CD4-positive, alpha-beta memory T cell (primary cell): ENCODE data around the gene MAN2A1. TPM values are rescaled to one million over a fixed set of nuclear protein-coding genes. Genes with fewer than 3 reads are reported as not detected.
A peak's percentile ranks its signal among the peaks of the same experiment; 100 is the strongest.

Source experiments
- CTCF ChIA-PET: fragments of 350-600 bp; sonication (Branson Sonifier 250); formaldehyde crosslinking; loops from one replicate; lab custom pipeline; 2021; ENCODE audit warnings: inconsistent platforms; ENCODE audit not compliant: partially characterized antibody; lab: Charles Lee
- POLR2A ChIA-PET: fragments of 350-600 bp; sonication (Branson Sonifier 250); formaldehyde crosslinking; loops from one replicate; lab custom pipeline; 2021; ENCODE audit not compliant: partially characterized antibody; lab: Charles Lee
- DNase-seq, 5 donors: peaks; one replicate each; pipeline versions ENCODE4 v3.0.0 to v3.0.0-alpha.2; 2020 to 2022; ENCODE audit warnings: mixed read lengths in 1 of 5
- H3K27ac ChIP-seq: one replicate; pipeline ENCODE4 v1.7.0; 2013; ENCODE audit warnings: low read depth, low read length
- H3K27me3 ChIP-seq: 2 replicates; pipeline ENCODE4 v1.7.0; 2013; ENCODE audit warnings: mild to moderate bottlenecking, low read length, moderate library complexity; ENCODE audit not compliant: insufficient read depth
- H3K36me3 ChIP-seq: 2 replicates; pipeline ENCODE4 v1.7.0; 2013; ENCODE audit warnings: mild to moderate bottlenecking, low read length, moderate library complexity; ENCODE audit not compliant: insufficient read depth
- H3K4me1 ChIP-seq: 2 replicates; pipeline ENCODE4 v1.7.0; 2013; ENCODE audit warnings: mild to moderate bottlenecking, low read length, moderate library complexity; ENCODE audit not compliant: insufficient read depth
- H3K4me3 ChIP-seq, 2 donors: one replicate each; pipeline ENCODE4 v1.7.0; 2013; ENCODE audit warnings: low read length in 2 of 2, mild to moderate bottlenecking in 1 of 2
- H3K9me3 ChIP-seq, 2 donors: one replicate each; pipeline ENCODE4 v1.7.0; 2013; ENCODE audit warnings: low read length in 2 of 2, control low read depth in 1 of 2; ENCODE audit not compliant: control insufficient read depth in 1 of 2
- H3K27ac Mint-ChIP-seq, 7 donors: one replicate each; pipeline ENCODE4 v1.8.0; 2020 to 2021; ENCODE audit warnings: mixed read lengths in 7 of 7, mild to moderate bottlenecking in 6 of 7, inconsistent platforms in 3 of 7, moderate library complexity in 3 of 7
- H3K27me3 Mint-ChIP-seq, 2 donors: one replicate each; pipeline ENCODE4 v1.8.0; 2020 to 2021; ENCODE audit warnings: mixed read lengths in 2 of 2
- H3K36me3 Mint-ChIP-seq, 2 donors: one replicate each; pipeline ENCODE4 v1.8.0; 2020 to 2021; ENCODE audit warnings: mixed read lengths in 2 of 2, inconsistent platforms in 1 of 2, mild to moderate bottlenecking in 1 of 2
- H3K4me1 Mint-ChIP-seq, 4 donors: one replicate each; pipeline ENCODE4 v1.8.0; 2020 to 2021; ENCODE audit warnings: mixed read lengths in 4 of 4, mild to moderate bottlenecking in 1 of 4
- H3K4me3 Mint-ChIP-seq, 8 donors: one replicate each; pipeline ENCODE4 v1.8.0; 2020 to 2021; ENCODE audit warnings: mixed read lengths in 8 of 8, mild to moderate bottlenecking in 7 of 8, moderate library complexity in 6 of 8, inconsistent platforms in 3 of 8
- H3K9me3 Mint-ChIP-seq, 8 donors: one replicate each; pipeline ENCODE4 v1.8.0; 2020 to 2021; ENCODE audit warnings: mixed read lengths in 8 of 8, mild to moderate bottlenecking in 5 of 8, inconsistent platforms in 3 of 8, moderate library complexity in 1 of 8
- intact Hi-C: fragments of 100-400 bp; cut with micrococcal nuclease; formaldehyde crosslinking; loops from one replicate; pipeline ENCODE4 v1.15.1; 2023
- polyA plus RNA-seq, 2 donors: library from polyadenylated mRNA; unstranded; fragments of 300-500 nt; fragmentation: Illumina TruSeq; gene quantifications; one replicate each; pipeline ENCODE4 v1.2.3, GENCODE V29; 2021
- total RNA-seq, 2 experiments: library from RNA; stranded (reverse); gene quantifications; one replicate each; pipeline ENCODE4 v1.2.3, GENCODE V29; 2021

MAN2A1 gene
- total and polyA plus RNA-seq, 4 experiments from 2014 or later = 21.0 to 81.0 (median 51.9) TPM

GRCh38 chr5:109678447-109678846, 11.3 kb upstream of the MAN2A1 start:
- no peaks in the 10 kb centered on the region for H3K9me3 ChIP-seq
- Mint-ChIP-seq H3K4me1 (no peaks in the 10 kb centered on the region), H3K9me3 (no peaks in the 10 kb centered on the region), H3K27ac (no peak overlapping the region), H3K27me3 (peaks cover 20 to 26% of the 10 kb centered on the region in 2 donors), H3K36me3 (no peaks in the 10 kb centered on the region), H3K4me3 (no peak overlapping the region)
- ChIA-PET CTCF (no interaction called here), POLR2A (no interaction called here)
- intact Hi-C loops = no loop called here
- H3K27me3 ChIP-seq = peaks cover 9% of the 10 kb centered on the region
- H3K4me1 ChIP-seq = no peaks in the 10 kb centered on the region
- H3K36me3 ChIP-seq = no peaks in the 10 kb centered on the region
- DNase-seq = no peak
- no peak overlapping the region for H3K4me3 ChIP-seq
- no peak overlapping the region for H3K27ac ChIP-seq

DNA sequence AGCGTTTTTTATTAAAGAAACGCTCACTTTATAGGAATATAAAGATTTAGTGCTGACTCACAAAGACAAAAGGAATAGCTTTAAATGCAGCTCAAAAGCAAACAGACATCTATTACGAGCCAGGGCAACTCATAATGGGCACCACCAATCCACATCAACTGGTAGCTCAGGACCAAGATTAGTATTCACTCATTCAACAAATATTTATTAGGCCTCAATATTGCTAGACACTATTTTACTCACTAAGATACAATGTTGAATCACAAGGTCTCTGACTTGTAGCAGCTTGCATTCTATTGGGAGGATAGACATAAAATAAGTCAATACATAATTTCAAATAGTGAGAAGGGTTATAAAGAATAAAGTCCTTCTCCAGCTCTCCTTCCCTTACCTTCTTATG, 8.0 kb upstream of the MAN2A1 start:
- no peak overlapping the region for H3K4me3 ChIP-seq

DNA sequence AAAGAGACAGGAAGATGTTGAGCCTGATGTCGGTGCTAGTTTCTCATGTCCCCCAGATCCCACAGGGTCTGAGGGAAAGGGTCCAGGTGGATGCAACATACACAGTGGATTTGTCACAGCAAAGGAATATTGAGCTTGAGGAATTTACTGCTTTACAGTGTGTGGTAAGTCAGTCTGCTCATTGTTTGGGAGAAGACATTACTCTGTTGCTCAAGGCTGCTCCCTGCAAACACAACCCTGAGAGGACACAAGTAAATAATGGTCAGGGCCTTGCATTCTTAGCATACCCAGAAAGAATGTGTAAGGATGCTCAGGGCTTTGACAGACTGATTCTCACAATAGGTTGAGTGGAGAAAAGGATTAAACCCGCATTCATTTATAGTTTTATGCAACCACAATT, 7.3 kb upstream of the MAN2A1 start:
- H3K4me1 Mint-ChIP-seq = no peaks in the 10 kb centered on the region
- CTCF ChIA-PET = no interaction called here
- no peak overlapping the region for H3K27ac ChIP-seq

More for the DNA sequence above, 8.0 kb upstream of the MAN2A1 start:
- DNase-seq = no peak
- intact Hi-C loops = loop anchor here (10.0 kb wide), 1 partner anchor 1543 kb away; the partner anchor contains the start of gene CAMK4
- Mint-ChIP-seq H3K27me3 (peaks cover 5 to 11% of the 10 kb centered on the region in 2 donors), H3K27ac (no peak overlapping the region), H3K4me3 (no peak overlapping the region), H3K36me3 (no peaks in the 10 kb centered on the region), H3K4me1 (no peaks in the 10 kb centered on the region), H3K9me3 (no peaks in the 10 kb centered on the region)
- no peaks in the 10 kb centered on the region for H3K9me3 ChIP-seq
- no peaks in the 10 kb centered on the region for H3K27me3 ChIP-seq
- CTCF ChIA-PET = no interaction called here
- H3K36me3 ChIP-seq = no peaks in the 10 kb centered on the region
- POLR2A ChIA-PET = interaction anchor here (1.4 kb wide), 1 partner anchor 9 kb away, joined by 7 read pairs; the partner anchor contains the start of gene MAN2A1
- no peaks in the 10 kb centered on the region for H3K4me1 ChIP-seq
- no peak overlapping the region for H3K27ac ChIP-seq

DNA sequence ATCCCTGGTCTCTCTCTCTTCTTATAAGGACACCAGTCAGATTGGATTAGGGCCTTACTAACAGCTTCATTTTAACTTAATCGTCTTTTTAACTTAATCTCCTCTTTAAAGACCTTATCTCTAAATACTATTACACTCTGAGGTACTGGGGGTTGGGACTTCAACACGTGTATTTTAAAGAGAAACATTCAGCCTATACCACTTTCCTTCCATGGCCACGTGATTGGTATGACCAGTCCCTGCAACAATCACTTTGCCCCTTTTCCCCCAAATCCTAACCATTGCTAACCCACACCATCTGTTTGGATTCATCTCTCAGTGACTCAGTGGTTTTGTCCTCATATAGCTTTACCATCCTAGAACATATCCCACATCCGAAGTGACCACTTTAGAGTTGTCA, 3.8 kb upstream of the MAN2A1 start:
- Mint-ChIP-seq H3K4me1 (peaks cover under 1 to 4% (median 2%) of the 10 kb centered on the region in 4 donors), H3K27me3 (peaks cover 3% of the 10 kb centered on the region in 2 donors), H3K9me3 (peaks cover 0 to 11% (median 0%) of the 10 kb centered on the region in 8 donors), H3K36me3 (peaks cover 0 to 1% of the 10 kb centered on the region in 2 donors), H3K27ac (no peak overlapping the region), H3K4me3 (no peak overlapping the region)
- intact Hi-C loops = loop anchor here (10.0 kb wide), 1 partner anchor 1539 kb away; the partner anchor contains the start of gene CAMK4
- ChIA-PET POLR2A (no interaction called here), CTCF (interaction anchor here (1.2 kb wide), 1 partner anchor 9 kb away, joined by 3 read pairs; no protein-coding TSS in a partner anchor)
- no peak for DNase-seq
- Histone ChIP-seq H3K4me3 (no peak overlapping the region), H3K4me1 (peaks cover 5% of the 10 kb centered on the region), H3K36me3 (no peaks in the 10 kb centered on the region), H3K27ac (no peak overlapping the region), H3K9me3 (no peaks in the 10 kb centered on the region), H3K27me3 (no peaks in the 10 kb centered on the region)

More for the DNA sequence above, 7.3 kb upstream of the MAN2A1 start:
- H3K36me3 Mint-ChIP-seq = no peaks in the 10 kb centered on the region
- Histone ChIP-seq H3K27me3 (no peaks in the 10 kb centered on the region), H3K4me3 (no peak overlapping the region), H3K4me1 (no peaks in the 10 kb centered on the region), H3K36me3 (no peaks in the 10 kb centered on the region), H3K9me3 (no peaks in the 10 kb centered on the region)
- intact Hi-C loops = loop anchor here (10.0 kb wide), 1 partner anchor 1542 kb away; the partner anchor contains the start of gene CAMK4
- no peak overlapping the region for H3K27ac Mint-ChIP-seq
- H3K27me3 Mint-ChIP-seq = peaks cover 3 to 5% of the 10 kb centered on the region in 2 donors
- H3K4me3 Mint-ChIP-seq = no peak overlapping the region
- H3K9me3 Mint-ChIP-seq = no peaks in the 10 kb centered on the region
- POLR2A ChIA-PET = no interaction called here
- DNase-seq = no peak

- peak overlapping the region; percentile 79 to 97 (median 94) for H3K27ac Mint-ChIP-seq
- intact Hi-C loops = loop anchor here (2.0 to 10.0 kb wide), 3 partner anchors 940 to 1536 kb away; partner anchors contain the start of genes CAMK4 and SLC25A46
- peak overlapping the region; percentile 88 to 95 (median 92) for H3K4me3 Mint-ChIP-seq
- H3K27ac ChIP-seq = peak overlapping the region; percentile 88
- peaks cover 0 to 5% of the 10 kb centered on the region in 2 donors for H3K36me3 Mint-ChIP-seq
- peaks cover 28% of the 10 kb centered on the region for H3K4me1 ChIP-seq
- H3K9me3 Mint-ChIP-seq = peaks cover 0 to 11% (median 0%) of the 10 kb centered on the region in 8 donors
- H3K36me3 ChIP-seq = no peaks in the 10 kb centered on the region
- no peaks in the 10 kb centered on the region for H3K9me3 ChIP-seq
- H3K27me3 Mint-ChIP-seq = no peaks in the 10 kb centered on the region
- ChIA-PET POLR2A (interaction anchor here (0.6 to 6.1 kb wide), 10 partner anchors 10 to 1307 kb away, joined by 3 to 62 read pairs (median 26); partner anchors contain the start of genes FBXL17, PJA2 and SLC25A46), CTCF (interaction anchor here (0.6 to 1.4 kb wide), 10 partner anchors 14 to 1054 kb away, joined by 3 to 4 read pairs (median 3); partner anchors contain the start of gene PJA2)
- H3K4me3 ChIP-seq = peak overlapping the region in 1 of 2 donors; percentile 75
- H3K27me3 ChIP-seq = no peaks in the 10 kb centered on the region
- no peak for DNase-seq
- H3K4me1 Mint-ChIP-seq = peaks cover 19 to 31% (median 26%) of the 10 kb centered on the region in 4 donors
Measured at GRCh38 chr5:109688630-109688969, 1.1 kb upstream of the MAN2A1 start.

DNA sequence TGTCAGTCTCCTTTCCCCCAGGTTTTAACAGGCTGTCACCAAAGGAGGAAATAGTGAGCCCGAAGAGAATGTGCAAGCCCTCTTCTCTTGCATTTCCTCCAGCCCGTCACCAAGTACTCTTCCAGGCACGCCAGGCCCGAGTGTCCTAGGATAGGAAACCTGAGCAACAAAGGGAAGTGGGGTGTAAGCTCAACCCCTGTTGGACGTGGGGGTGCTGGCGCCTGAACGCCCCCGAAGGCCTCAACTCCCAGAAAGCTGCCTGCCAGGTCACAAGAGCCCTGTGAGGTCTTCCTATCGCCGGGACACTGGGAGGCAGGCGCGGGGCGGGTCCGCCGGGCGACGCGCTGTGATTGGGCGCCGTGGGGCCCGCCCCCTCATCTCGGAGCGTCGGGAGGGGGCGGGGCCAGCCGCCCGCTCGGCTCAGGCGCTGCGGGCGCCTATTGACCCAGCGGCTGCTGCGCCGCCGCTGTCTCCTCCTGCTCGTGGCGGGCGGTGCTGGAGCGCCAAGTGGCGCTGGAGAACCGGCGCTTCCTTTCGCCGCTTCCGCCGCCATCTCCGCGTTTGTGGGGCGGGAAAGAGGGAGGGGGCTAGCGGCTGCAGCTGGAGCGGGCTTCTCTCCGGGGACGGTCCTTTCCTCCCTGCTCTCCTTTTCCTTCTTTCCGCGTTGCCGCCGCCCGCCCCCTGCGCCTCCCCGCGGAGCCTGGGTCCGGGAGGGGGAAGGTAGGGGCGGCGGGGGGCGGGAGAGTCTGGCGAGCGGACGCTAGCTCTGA, 572 bp upstream of the MAN2A1 start:
- peak overlapping the region; percentile 79 to 97 (median 94) for H3K27ac Mint-ChIP-seq
- no peaks in the 10 kb centered on the region for H3K27me3 Mint-ChIP-seq
- Histone ChIP-seq H3K4me3 (peak overlapping the region; percentile 30 to 75), H3K4me1 (peaks cover 34% of the 10 kb centered on the region), H3K36me3 (no peaks in the 10 kb centered on the region), H3K27me3 (no peaks in the 10 kb centered on the region), H3K27ac (peak overlapping the region; percentile 88), H3K9me3 (no peaks in the 10 kb centered on the region)
- intact Hi-C loops = loop anchor here (1.0 to 10.0 kb wide), 5 partner anchors 279 to 1536 kb away; partner anchors contain the start of genes CAMK4 and SLC25A46
- DNase-seq = peak; percentile 77 to 83 (median 79)
- H3K4me1 Mint-ChIP-seq = peaks cover 25 to 37% (median 31%) of the 10 kb centered on the region in 4 donors
- peaks cover 0 to 11% (median 0%) of the 10 kb centered on the region in 8 donors for H3K9me3 Mint-ChIP-seq
- CTCF ChIA-PET = interaction anchor here (1.1 to 3.3 kb wide), 11 partner anchors 14 to 1053 kb away, joined by 3 to 11 read pairs (median 4); partner anchors contain the start of gene PJA2
- POLR2A ChIA-PET = interaction anchor here (0.6 to 6.1 kb wide), 29 partner anchors 8 to 1822 kb away, joined by 3 to 62 read pairs (median 4); partner anchors contain the start of genes FBXL17, PJA2 and SLC25A46
- peaks cover 0 to 5% of the 10 kb centered on the region in 2 donors for H3K36me3 Mint-ChIP-seq
- H3K4me3 Mint-ChIP-seq = peak overlapping the region; percentile 88 to 96 (median 92)
